ENCODE results near the gene WNT7B. TPM values are rescaled to one million over a fixed set of nuclear protein-coding genes. Genes with fewer than 3 reads are reported as not detected.

Gene WNT7B
- polyA plus RNA-seq, 1 experiment = not detected

- TF ChIP-seq CTCF (IDR thresholded peaks at IDR 0.05; ENCODE audit: insufficient read depth, low read depth, low read length) = no peak
Measured at GRCh38 chr22:45917146-45917545, 59.8 kb downstream of the WNT7B start.

GRCh38 chr22:45916515-45916914, 60.4 kb downstream of the WNT7B start:
- Histone ChIP-seq H3K27me3 (ENCODE audit: control insufficient read depth, insufficient read depth, low read length) (peaks cover 12% of the 10 kb centered on the region), H3K36me3 (ENCODE audit: control insufficient read depth, insufficient read depth, low read length) (no peaks in the 10 kb centered on the region), H3K4me3 (ENCODE audit: low read depth, low read length) (no peak overlapping the region)
- CTCF ChIA-PET = interaction anchor here (0.9 kb wide), 1 partner anchor 52 kb away, joined by 3 read pairs; no protein-coding TSS in a partner anchor
- POLR2A ChIA-PET = no interaction called here
- TF ChIP-seq CTCF (IDR thresholded peaks at IDR 0.05; ENCODE audit: insufficient read depth, low read depth, low read length) = no peak
- DNase-seq (ENCODE audit: low read depth) = no peak

More at GRCh38 chr22:45917146-45917545, 59.8 kb downstream of the WNT7B start:
- Histone ChIP-seq H3K36me3 (ENCODE audit: control insufficient read depth, insufficient read depth, low read length) (no peaks in the 10 kb centered on the region), H3K27me3 (ENCODE audit: control insufficient read depth, insufficient read depth, low read length) (peaks cover 12% of the 10 kb centered on the region), H3K4me3 (ENCODE audit: low read depth, low read length) (no peak overlapping the region)
- CTCF ChIA-PET = interaction anchor here (0.9 to 1.3 kb wide), 2 partner anchors 12 to 53 kb away, joined by 3 read pairs; no protein-coding TSS in a partner anchor
- POLR2A ChIA-PET = no interaction called here
- DNase-seq (ENCODE audit: low read depth) = no peak

- H3K36me3 ChIP-seq (ENCODE audit: control insufficient read depth, insufficient read depth, low read length) = no peaks in the 10 kb centered on the region
- CTCF ChIA-PET = interaction anchor here (1.1 to 1.7 kb wide), 2 partner anchors 10 to 53 kb away, joined by 3 to 5 read pairs; no protein-coding TSS in a partner anchor
- no peak for DNase-seq (ENCODE audit: low read depth)
- TF ChIP-seq CTCF (IDR thresholded peaks at IDR 0.05; ENCODE audit: insufficient read depth, low read depth, low read length) = no peak
- no peak overlapping the region for H3K4me3 ChIP-seq (ENCODE audit: low read depth, low read length)
- peaks cover 12% of the 10 kb centered on the region for H3K27me3 ChIP-seq (ENCODE audit: control insufficient read depth, insufficient read depth, low read length)
- POLR2A ChIA-PET = no interaction called here
Measured at GRCh38 chr22:45915841-45916240, 61.1 kb downstream of the WNT7B start.

GRCh38 chr22:45915151-45915550, 61.8 kb downstream of the WNT7B start:
- no peak overlapping the region for H3K4me3 ChIP-seq (ENCODE audit: low read depth, low read length)
- H3K27me3 ChIP-seq (ENCODE audit: control insufficient read depth, insufficient read depth, low read length) = peaks cover 12% of the 10 kb centered on the region
- no peak for TF ChIP-seq CTCF (IDR thresholded peaks at IDR 0.05; ENCODE audit: insufficient read depth, low read depth, low read length)
- POLR2A ChIA-PET = no interaction called here
- CTCF ChIA-PET = interaction anchor here (1.1 to 1.7 kb wide), 3 partner anchors 8 to 52 kb away, joined by 3 to 5 read pairs (median 3); no protein-coding TSS in a partner anchor
- no peaks in the 10 kb centered on the region for H3K36me3 ChIP-seq (ENCODE audit: control insufficient read depth, insufficient read depth, low read length)
- DNase-seq (ENCODE audit: low read depth) = no peak

GRCh38 chr22:45914309-45914708, 62.7 kb downstream of the WNT7B start:
- POLR2A ChIA-PET = no interaction called here
- Histone ChIP-seq H3K36me3 (ENCODE audit: control insufficient read depth, insufficient read depth, low read length) (no peaks in the 10 kb centered on the region), H3K4me3 (ENCODE audit: low read depth, low read length) (no peak overlapping the region), H3K27me3 (ENCODE audit: control insufficient read depth, insufficient read depth, low read length) (peaks cover 12% of the 10 kb centered on the region)
- no peak for DNase-seq (ENCODE audit: low read depth)
- CTCF ChIA-PET = interaction anchor here (1.1 to 1.7 kb wide), 2 partner anchors 9 kb away, joined by 3 to 5 read pairs; no protein-coding TSS in a partner anchor
- TF ChIP-seq CTCF (IDR thresholded peaks at IDR 0.05; ENCODE audit: insufficient read depth, low read depth, low read length) = no peak
